Measurements from ENCODE around the gene ZCCHC2. TPM values are rescaled to one million over a fixed set of nuclear protein-coding genes. Genes with fewer than 3 reads are reported as not detected.

The ZCCHC2 gene
- polyA plus RNA-seq, 1 donor = 17.8 TPM

GRCh38 chr18:62510789-62511188 is 12.0 kb upstream of the ZCCHC2 start:
- H3K9me3 ChIP-seq (ENCODE audit: control insufficient read depth, low read depth, low read length) = peaks cover 28% of the 10 kb centered on the region
- H3K36me3 ChIP-seq (ENCODE audit: control insufficient read depth, insufficient read depth, low read length) = no peaks in the 10 kb centered on the region
- no peak overlapping the region for H3K4me3 ChIP-seq (ENCODE audit: low read length)
- no CpG with 5 or more reads among the region's 2 CpGs for WGBS (ENCODE audit: insufficient coverage, low lambda C conversion rate)
- H3K27me3 ChIP-seq (ENCODE audit: control insufficient read depth, insufficient read depth, low read length) = no peaks in the 10 kb centered on the region
- no peak for DNase-seq
- H3K4me1 ChIP-seq (ENCODE audit: control insufficient read depth, insufficient read depth, low read length) = peaks cover 6% of the 10 kb centered on the region
- H3K27ac ChIP-seq (ENCODE audit: low read length) = no peak overlapping the region

GRCh38 chr18:62512532-62512931 is 10.3 kb upstream of the ZCCHC2 start:
- no peak for DNase-seq
- H3K4me3 ChIP-seq (ENCODE audit: low read length) = no peak overlapping the region
- no peak overlapping the region for H3K27ac ChIP-seq (ENCODE audit: low read length)
- no peaks in the 10 kb centered on the region for H3K27me3 ChIP-seq (ENCODE audit: control insufficient read depth, insufficient read depth, low read length)
- no peaks in the 10 kb centered on the region for H3K36me3 ChIP-seq (ENCODE audit: control insufficient read depth, insufficient read depth, low read length)
- 80% methylated on average over 1 of the region's 1 CpG for WGBS (ENCODE audit: insufficient coverage, low lambda C conversion rate)
- H3K9me3 ChIP-seq (ENCODE audit: control insufficient read depth, low read depth, low read length) = peaks cover 28% of the 10 kb centered on the region
- H3K4me1 ChIP-seq (ENCODE audit: control insufficient read depth, insufficient read depth, low read length) = peaks cover 3% of the 10 kb centered on the region

GRCh38 chr18:62512996-62513395 is 9.8 kb upstream of the ZCCHC2 start:
- peaks cover 28% of the 10 kb centered on the region for H3K9me3 ChIP-seq (ENCODE audit: control insufficient read depth, low read depth, low read length)
- DNase-seq = no peak
- H3K27ac ChIP-seq (ENCODE audit: low read length) = no peak overlapping the region
- H3K4me3 ChIP-seq (ENCODE audit: low read length) = no peak overlapping the region
- WGBS (ENCODE audit: insufficient coverage, low lambda C conversion rate) = 94% methylated on average over 1 of the region's 2 CpGs
- no peaks in the 10 kb centered on the region for H3K27me3 ChIP-seq (ENCODE audit: control insufficient read depth, insufficient read depth, low read length)
- H3K36me3 ChIP-seq (ENCODE audit: control insufficient read depth, insufficient read depth, low read length) = no peaks in the 10 kb centered on the region
- peaks cover 3% of the 10 kb centered on the region for H3K4me1 ChIP-seq (ENCODE audit: control insufficient read depth, insufficient read depth, low read length)

GRCh38 chr18:62514570-62514969 is 8.3 kb upstream of the ZCCHC2 start:
- Histone ChIP-seq H3K27me3 (ENCODE audit: control insufficient read depth, insufficient read depth, low read length) (no peaks in the 10 kb centered on the region), H3K4me1 (ENCODE audit: control insufficient read depth, insufficient read depth, low read length) (no peaks in the 10 kb centered on the region), H3K9me3 (ENCODE audit: control insufficient read depth, low read depth, low read length) (peaks cover 28% of the 10 kb centered on the region), H3K4me3 (ENCODE audit: low read length) (no peak overlapping the region), H3K36me3 (ENCODE audit: control insufficient read depth, insufficient read depth, low read length) (no peaks in the 10 kb centered on the region), H3K27ac (ENCODE audit: low read length) (no peak overlapping the region)
- no peak for DNase-seq

- DNase-seq = no peak
- no CpG with 5 or more reads among the region's 1 CpG for WGBS (ENCODE audit: insufficient coverage, low lambda C conversion rate)
- no peak overlapping the region for H3K4me3 ChIP-seq (ENCODE audit: low read length)
- no peak overlapping the region for H3K27ac ChIP-seq (ENCODE audit: low read length)
- H3K4me1 ChIP-seq (ENCODE audit: control insufficient read depth, insufficient read depth, low read length) = no peaks in the 10 kb centered on the region
- no peaks in the 10 kb centered on the region for H3K27me3 ChIP-seq (ENCODE audit: control insufficient read depth, insufficient read depth, low read length)
- H3K36me3 ChIP-seq (ENCODE audit: control insufficient read depth, insufficient read depth, low read length) = no peaks in the 10 kb centered on the region
- H3K9me3 ChIP-seq (ENCODE audit: control insufficient read depth, low read depth, low read length) = peaks cover 28% of the 10 kb centered on the region
Measured at GRCh38 chr18:62516242-62516641, 6.6 kb upstream of the ZCCHC2 start.

- no CpG with 5 or more reads among the region's 9 CpGs for WGBS (ENCODE audit: insufficient coverage, low lambda C conversion rate)
- H3K36me3 ChIP-seq (ENCODE audit: control insufficient read depth, insufficient read depth, low read length) = no peaks in the 10 kb centered on the region
- DNase-seq = no peak
Measured at GRCh38 chr18:62518460-62519375, 4.1 kb upstream of the ZCCHC2 start.

GRCh38 chr18:62519684-62520083 is 3.1 kb upstream of the ZCCHC2 start:
- Histone ChIP-seq H3K36me3 (ENCODE audit: control insufficient read depth, insufficient read depth, low read length) (no peaks in the 10 kb centered on the region), H3K27me3 (ENCODE audit: control insufficient read depth, insufficient read depth, low read length) (no peaks in the 10 kb centered on the region), H3K9me3 (ENCODE audit: control insufficient read depth, low read depth, low read length) (peaks cover 4% of the 10 kb centered on the region), H3K4me3 (ENCODE audit: low read length) (no peak overlapping the region), H3K4me1 (ENCODE audit: control insufficient read depth, insufficient read depth, low read length) (no peaks in the 10 kb centered on the region), H3K27ac (ENCODE audit: low read length) (no peak overlapping the region)
- no peak for DNase-seq
- 100% methylated on average over 1 of the region's 1 CpG for whole genome bisulfite sequencing (ENCODE audit: insufficient coverage, low lambda C conversion rate)

More at GRCh38 chr18:62518460-62519375, 4.1 kb upstream of the ZCCHC2 start:
- Histone ChIP-seq H3K4me1 (ENCODE audit: control insufficient read depth, insufficient read depth, low read length) (no peaks in the 10 kb centered on the region), H3K27ac (ENCODE audit: low read length) (no peak overlapping the region), H3K9me3 (ENCODE audit: control insufficient read depth, low read depth, low read length) (peaks cover 9% of the 10 kb centered on the region), H3K4me3 (ENCODE audit: low read length) (no peak overlapping the region), H3K27me3 (ENCODE audit: control insufficient read depth, insufficient read depth, low read length) (no peaks in the 10 kb centered on the region)

GRCh38 chr18:62521082-62521481 is 1.7 kb upstream of the ZCCHC2 start:
- Histone ChIP-seq H3K4me3 (ENCODE audit: low read length) (no peak overlapping the region), H3K4me1 (ENCODE audit: control insufficient read depth, insufficient read depth, low read length) (peaks cover 4% of the 10 kb centered on the region), H3K27me3 (ENCODE audit: control insufficient read depth, insufficient read depth, low read length) (no peaks in the 10 kb centered on the region), H3K27ac (ENCODE audit: low read length) (no peak overlapping the region), H3K36me3 (ENCODE audit: control insufficient read depth, insufficient read depth, low read length) (no peaks in the 10 kb centered on the region), H3K9me3 (ENCODE audit: control insufficient read depth, low read depth, low read length) (no peaks in the 10 kb centered on the region)
- 80% methylated on average over 1 of the region's 4 CpGs for WGBS (ENCODE audit: insufficient coverage, low lambda C conversion rate)
- DNase-seq = no peak

- Histone ChIP-seq H3K27ac (ENCODE audit: low read length) (no peak overlapping the region), H3K4me1 (ENCODE audit: control insufficient read depth, insufficient read depth, low read length) (peaks cover 4% of the 10 kb centered on the region), H3K36me3 (ENCODE audit: control insufficient read depth, insufficient read depth, low read length) (no peaks in the 10 kb centered on the region), H3K9me3 (ENCODE audit: control insufficient read depth, low read depth, low read length) (no peaks in the 10 kb centered on the region), H3K27me3 (ENCODE audit: control insufficient read depth, insufficient read depth, low read length) (no peaks in the 10 kb centered on the region), H3K4me3 (ENCODE audit: low read length) (peak overlapping the region; percentile 79)
- whole genome bisulfite sequencing (ENCODE audit: insufficient coverage, low lambda C conversion rate) = no CpG with 5 or more reads among the region's 2 CpGs
- no peak for DNase-seq
Measured at GRCh38 chr18:62521593-62521992, 1.2 kb upstream of the ZCCHC2 start.

GRCh38 chr18:62522178-62522503 is 684 bp upstream of the ZCCHC2 start:
- peak overlapping the region; percentile 79 for H3K4me3 ChIP-seq (ENCODE audit: low read length)
- peak overlapping the region; percentile 93 for H3K27ac ChIP-seq (ENCODE audit: low read length)
- no peaks in the 10 kb centered on the region for H3K9me3 ChIP-seq (ENCODE audit: control insufficient read depth, low read depth, low read length)
- no CpG with 5 or more reads among the region's 32 CpGs for WGBS (ENCODE audit: insufficient coverage, low lambda C conversion rate)
- no peak for DNase-seq
- peaks cover 4% of the 10 kb centered on the region for H3K4me1 ChIP-seq (ENCODE audit: control insufficient read depth, insufficient read depth, low read length)
- no peaks in the 10 kb centered on the region for H3K36me3 ChIP-seq (ENCODE audit: control insufficient read depth, insufficient read depth, low read length)
- H3K27me3 ChIP-seq (ENCODE audit: control insufficient read depth, insufficient read depth, low read length) = no peaks in the 10 kb centered on the region

- H3K36me3 ChIP-seq (ENCODE audit: control insufficient read depth, insufficient read depth, low read length) = no peaks in the 10 kb centered on the region
- no peaks in the 10 kb centered on the region for H3K27me3 ChIP-seq (ENCODE audit: control insufficient read depth, insufficient read depth, low read length)
- H3K4me1 ChIP-seq (ENCODE audit: control insufficient read depth, insufficient read depth, low read length) = peaks cover 4% of the 10 kb centered on the region
- WGBS (ENCODE audit: insufficient coverage, low lambda C conversion rate) = no CpG with 5 or more reads among the region's 62 CpGs
- peak overlapping the region; percentile 93 for H3K27ac ChIP-seq (ENCODE audit: low read length)
- no peak for DNase-seq
- peak overlapping the region; percentile 79 for H3K4me3 ChIP-seq (ENCODE audit: low read length)
- no peaks in the 10 kb centered on the region for H3K9me3 ChIP-seq (ENCODE audit: control insufficient read depth, low read depth, low read length)
Measured at GRCh38 chr18:62523255-62523588, 397 bp downstream of the ZCCHC2 start.
